Dermis microvascular lymphatic vessel endothelial cell (primary cell): ENCODE measurements around the gene ELOB. TPM values are rescaled to one million over a fixed set of nuclear protein-coding genes. Genes with fewer than 3 reads are reported as not detected.
A peak's percentile ranks its signal among the peaks of the same experiment; 100 is the strongest.

ENCODE experiments used
- DNase-seq, 2 donors: peaks; one replicate each; pipeline versions ENCODE4 v3.0.0 to v3.0.0-alpha.2; 2010; ENCODE audit warnings: low read depth in 2 of 2
- total RNA-seq: library from RNA; depleted of rRNA; stranded (reverse); fragments of >200 nt; gene quantifications from 2 replicates; pipeline ENCODE4 v1.2.1, GENCODE V29; 2014

Gene ELOB
- 224 and 321 TPM in 2 replicates for total RNA-seq

- DNase-seq, result peak; percentile 48 to 84
Observed at GRCh38 chr16:2777231-2777902, at the start of gene ELOB. Gene ELOB, minus strand, starts transcription at chr16:2777280. Its CDS starts 41 bp downstream, at chr16:2777239.

- no peak for DNase-seq
Observed at GRCh38 chr16:2825906-2826305, 48.8 kb upstream of the ELOB start.

- DNase-seq, result no peak
Observed at GRCh38 chr16:2825049-2825742, 48.1 kb upstream of the ELOB start.

- no peak for DNase-seq
Observed at GRCh38 chr16:2824626-2825025, 47.5 kb upstream of the ELOB start.

DNA sequence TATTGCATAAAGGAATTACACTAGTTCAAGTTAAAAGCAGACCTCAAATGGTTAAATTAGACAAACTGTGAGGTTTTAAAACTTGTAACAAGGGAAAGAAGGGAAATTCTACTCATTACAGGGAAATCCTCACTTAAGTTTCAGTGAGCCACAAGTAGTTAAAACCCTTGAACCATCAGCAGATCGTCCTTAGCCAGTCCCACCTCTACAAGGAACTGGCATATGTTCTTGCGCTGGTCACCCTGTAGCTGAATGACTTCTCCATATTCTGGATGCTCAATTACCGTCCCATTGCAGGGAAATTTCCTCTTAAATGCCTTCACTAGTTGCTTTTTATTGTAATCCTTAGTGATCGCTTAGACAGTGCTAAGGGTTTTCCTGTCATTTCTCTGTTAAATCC is 45.4 kb upstream of the ELOB start:
- no peak for DNase-seq

DNA sequence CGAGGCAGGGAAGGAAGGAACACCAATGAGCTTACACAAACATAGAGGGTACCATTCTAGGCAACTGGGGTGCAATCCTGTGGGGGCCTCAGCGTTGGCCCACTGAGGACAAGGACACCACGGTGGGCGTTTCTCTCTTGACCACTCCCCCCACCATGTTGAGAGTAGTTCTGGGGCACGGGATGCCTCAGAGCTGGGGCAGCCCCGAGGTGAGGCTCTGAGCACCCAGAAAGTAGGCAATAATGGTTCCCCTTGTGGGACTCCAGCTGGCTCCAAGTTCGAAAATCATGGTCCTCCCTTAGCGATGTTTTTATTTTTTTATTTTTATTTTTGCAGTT is 45.0 kb upstream of the ELOB start:
- DNase-seq, result no peak

GRCh38 chr16:2821487-2822157 is 44.5 kb upstream of the ELOB start:
- no peak for DNase-seq

DNA sequence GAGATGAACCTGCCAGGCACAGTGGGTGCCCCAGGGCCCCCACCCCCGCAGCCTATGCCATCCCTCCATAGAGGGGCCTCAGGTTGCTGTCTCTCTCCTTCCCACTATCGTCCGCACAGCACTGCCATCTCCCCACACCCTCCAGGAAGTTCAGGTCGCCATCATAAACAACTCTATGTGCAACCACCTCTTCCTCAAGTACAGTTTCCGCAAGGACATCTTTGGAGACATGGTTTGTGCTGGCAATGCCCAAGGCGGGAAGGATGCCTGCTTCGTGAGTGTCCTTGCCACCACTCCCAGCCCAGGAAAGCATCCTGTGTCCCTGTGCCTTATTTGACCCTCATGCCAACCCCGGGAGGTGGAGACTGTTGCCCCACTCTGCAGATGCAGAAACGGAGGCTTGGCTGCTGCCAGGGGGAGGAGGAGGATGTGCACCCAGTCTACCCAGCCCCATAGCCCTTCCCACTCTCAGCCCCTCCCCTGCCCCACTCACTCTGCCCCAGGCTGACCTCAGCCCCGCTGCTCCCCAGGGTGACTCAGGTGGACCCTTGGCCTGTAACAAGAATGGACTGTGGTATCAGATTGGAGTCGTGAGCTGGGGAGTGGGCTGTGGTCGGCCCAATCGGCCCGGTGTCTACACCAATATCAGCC is 43.9 kb upstream of the ELOB start:
- no peak for DNase-seq

DNA sequence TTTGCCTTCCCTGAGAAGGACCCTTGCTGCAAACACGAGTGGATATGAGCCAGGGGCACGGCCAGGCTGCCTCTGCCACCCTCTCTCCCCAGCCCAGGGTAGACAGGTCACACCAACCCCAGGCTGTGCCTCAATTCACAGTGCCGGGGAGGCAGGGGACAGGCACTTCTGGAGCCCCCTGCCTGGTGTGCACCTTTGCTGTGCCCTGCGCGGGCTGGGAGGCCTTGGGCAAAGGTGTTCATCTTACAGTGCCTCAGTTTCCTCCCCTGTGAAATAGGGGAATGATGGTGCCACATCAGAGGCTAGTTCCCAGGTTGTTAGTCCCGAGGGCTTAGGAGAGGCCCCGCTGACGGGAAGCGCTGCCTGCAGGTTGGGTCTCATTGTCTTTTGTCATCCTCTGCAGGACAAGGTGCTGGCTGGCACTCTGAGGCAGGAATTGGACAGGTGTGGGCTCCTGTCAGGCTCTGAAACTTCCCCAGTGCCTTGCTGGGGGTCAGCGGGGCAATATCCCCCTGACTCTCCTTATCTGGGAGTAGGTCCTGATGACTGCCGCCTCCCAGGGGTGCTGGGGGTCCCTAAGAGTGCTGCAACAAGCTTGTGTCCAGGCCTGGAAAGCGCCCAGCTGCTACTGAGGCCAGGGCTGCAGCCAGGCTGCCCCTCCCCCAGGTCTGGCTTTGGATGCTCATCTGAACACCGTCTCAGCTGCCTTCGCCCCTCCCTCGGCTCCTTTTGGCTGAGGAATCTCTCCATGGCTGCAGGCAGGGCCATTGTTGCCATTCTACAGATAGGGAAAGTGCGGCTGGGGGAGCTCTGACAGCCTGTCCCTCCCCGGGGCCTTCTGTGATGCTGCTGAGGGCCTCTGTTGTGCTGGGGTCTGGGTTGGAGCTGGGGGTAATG is 43.1 kb upstream of the ELOB start:
- DNase-seq, result no peak

GRCh38 chr16:2819179-2819938 is 42.3 kb upstream of the ELOB start:
- DNase-seq, result no peak

DNA sequence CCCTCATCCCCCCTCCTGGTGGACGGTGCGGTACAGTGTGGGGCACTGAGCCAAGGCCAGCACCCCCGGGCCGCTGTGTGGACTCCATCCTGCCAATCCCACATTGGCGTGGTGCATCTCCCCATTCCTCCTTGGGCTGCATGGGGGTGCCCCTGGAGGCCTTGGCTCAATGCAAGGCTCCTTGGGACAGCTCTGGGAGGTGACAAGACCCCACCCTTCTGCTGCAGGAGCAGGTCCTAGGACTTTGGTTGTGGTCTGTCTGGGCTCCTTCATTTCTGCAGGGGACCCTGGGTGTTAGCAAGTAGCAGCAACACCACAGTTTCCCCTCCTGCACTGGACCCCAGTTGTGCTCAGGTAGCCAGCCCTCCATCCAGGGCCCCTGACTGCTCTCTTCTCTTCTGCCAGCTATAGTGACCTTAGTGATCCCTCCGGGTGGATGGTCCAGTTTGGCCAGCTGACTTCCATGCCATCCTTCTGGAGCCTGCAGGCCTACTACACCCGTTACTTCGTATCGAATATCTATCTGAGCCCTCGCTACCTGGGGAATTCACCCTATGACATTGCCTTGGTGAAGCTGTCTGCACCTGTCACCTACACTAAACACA is 41.3 kb upstream of the ELOB start:
- DNase-seq, result no peak

DNA sequence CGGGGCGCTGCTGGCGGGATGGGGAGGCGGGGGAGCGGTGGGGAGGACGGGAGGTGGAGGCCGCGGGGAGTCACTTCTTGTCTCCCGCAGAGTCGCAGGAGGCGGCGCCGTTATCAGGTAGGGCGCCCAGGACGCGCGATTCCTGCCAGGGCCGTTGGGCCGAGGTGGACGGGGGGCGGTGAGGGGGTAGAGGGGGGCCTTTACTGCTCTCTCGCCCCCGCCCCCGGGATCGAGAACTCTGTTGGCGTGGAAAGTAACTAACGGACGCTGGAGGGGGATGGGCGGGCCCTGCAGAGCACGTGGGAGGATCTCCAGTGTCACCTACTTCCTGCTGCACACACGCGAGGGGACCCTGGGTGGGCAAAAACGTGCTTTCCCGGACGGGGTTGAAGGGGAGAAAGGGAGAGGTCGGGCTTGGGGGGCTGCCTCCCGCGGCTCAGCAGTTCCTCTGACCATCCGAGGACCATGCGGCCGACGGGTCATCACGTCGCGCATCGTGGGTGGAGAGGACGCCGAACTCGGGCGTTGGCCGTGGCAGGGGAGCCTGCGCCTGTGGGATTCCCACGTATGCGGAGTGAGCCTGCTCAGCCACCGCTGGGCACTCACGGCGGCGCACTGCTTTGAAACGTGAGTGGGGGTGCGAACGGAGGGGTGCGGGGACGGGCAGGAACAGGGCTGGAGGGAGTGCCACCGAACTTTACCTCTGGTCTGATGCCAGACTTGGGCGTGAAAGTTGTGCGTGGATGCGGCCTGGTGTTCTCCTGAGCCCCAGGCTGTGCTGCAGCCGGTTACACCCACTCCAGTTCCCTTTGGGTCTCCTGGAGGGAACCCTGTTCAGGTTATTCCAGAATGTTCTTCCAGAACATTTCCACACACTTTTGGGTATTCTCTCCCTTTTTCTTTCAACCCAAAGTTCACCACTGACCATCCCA is 40.5 kb upstream of the ELOB start:
- no peak for DNase-seq

- no peak for DNase-seq
Observed at GRCh38 chr16:2816751-2817339, 39.8 kb upstream of the ELOB start, which contains the start of gene PRSS21. Gene PRSS21, plus strand, starts transcription at chr16:2817237. Its CDS starts 32 bp downstream, at chr16:2817269.

- no peak for DNase-seq
Observed at GRCh38 chr16:2815299-2815771, 38.3 kb upstream of the ELOB start.

GRCh38 chr16:2814551-2815298 is 37.6 kb upstream of the ELOB start:
- DNase-seq, result no peak

DNA sequence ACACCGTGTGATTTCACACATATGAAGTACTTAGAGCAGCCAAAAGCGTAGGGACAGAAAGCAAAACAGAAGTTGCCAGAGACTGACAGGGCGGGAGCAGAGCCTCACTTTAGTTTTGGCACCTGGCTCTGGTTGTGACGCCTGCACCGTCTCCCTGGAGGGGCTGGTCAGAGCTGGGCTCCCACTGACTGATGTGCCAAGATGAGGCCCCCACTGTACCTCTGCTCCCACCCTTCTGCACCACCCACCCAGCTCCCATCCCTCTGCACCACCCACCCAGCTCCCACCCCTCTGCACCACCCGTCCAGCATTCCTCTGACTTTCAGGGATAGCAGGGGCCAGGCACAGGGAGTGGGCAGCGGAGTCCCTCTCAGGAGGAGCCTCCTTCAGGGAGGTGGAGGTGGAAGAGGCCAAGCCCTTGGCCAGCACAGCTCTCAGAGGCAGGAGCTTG is 36.7 kb upstream of the ELOB start:
- DNase-seq, result no peak

DNA sequence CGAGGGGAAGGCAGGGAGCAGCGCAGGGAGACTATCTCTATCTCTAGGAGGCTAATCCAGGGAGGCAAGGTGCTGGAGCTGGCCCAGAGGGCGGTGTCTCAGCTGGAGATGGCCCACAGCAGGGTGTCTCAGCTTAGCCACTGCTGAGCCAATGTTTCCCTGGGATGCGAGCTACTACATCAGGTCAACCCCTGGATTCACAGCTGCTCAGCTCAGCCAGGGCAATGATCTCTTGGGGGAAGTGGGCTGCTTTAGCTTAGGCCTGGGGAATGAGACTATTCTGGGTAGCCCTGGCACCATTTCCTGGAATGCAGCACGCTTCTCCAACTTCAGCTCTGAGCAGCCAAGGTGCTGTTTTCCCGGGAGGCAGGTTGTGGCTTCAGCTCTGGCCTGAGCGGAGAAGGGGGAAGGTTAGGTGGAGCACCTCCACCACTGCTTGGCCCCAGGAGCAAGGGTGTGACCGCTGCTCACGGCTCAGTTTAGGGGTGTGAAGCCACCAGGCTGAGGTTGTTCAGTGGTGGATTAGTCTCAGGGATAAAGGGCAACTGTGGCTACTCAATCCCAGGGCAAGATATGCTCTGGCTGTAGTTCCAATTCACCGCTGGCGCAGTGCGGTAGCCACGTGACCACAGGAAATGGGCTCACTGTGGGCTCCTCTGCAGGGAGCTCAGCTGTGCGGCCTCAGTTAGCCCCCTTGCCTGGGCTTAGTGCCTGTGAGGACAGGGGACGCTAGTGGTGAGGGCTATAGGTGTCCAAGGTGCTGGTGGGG is 34.8 kb upstream of the ELOB start:
- no peak for DNase-seq
